ENCODE measurements around the gene SLC12A8. TPM values are rescaled to one million over a fixed set of nuclear protein-coding genes. Genes with fewer than 3 reads are reported as not detected.

Gene SLC12A8
- total RNA-seq, 3 donors from 2014 or later: 0.48 to 12.5 (median 9.8) TPM

- H3K27ac ChIP-seq: no peak overlapping the region
- H3K4me3 ChIP-seq: no peak overlapping the region
- intact Hi-C loops (cut with DNase I; ENCODE audit: low total_unique reads): no loop called here
- H3K4me1 ChIP-seq: no peaks in the 10 kb centered on the region
- H3K27me3 ChIP-seq: no peaks in the 10 kb centered on the region
- no peak for TF ChIP-seq POLR2A (IDR thresholded peaks at IDR 0.05)
- no peaks in the 10 kb centered on the region for H3K9me3 ChIP-seq
- no peak for DNase-seq (ENCODE audit: low spot score in 2 of 2)
- H3K36me3 ChIP-seq: no peaks in the 10 kb centered on the region
Measured at GRCh38 chr3:125078951-125079674, 133.4 kb downstream of the SLC12A8 start.

- intact Hi-C loops (cut with DNase I; ENCODE audit: low total_unique reads): no loop called here
- TF ChIP-seq CTCF (IDR thresholded peaks at IDR 0.05): no peak
Measured at GRCh38 chr3:125077864-125078263, 134.7 kb downstream of the SLC12A8 start.

GRCh38 chr3:125076464-125076863 lies 136.1 kb downstream of the SLC12A8 start:
- H3K36me3 ChIP-seq: no peaks in the 10 kb centered on the region
- no peak overlapping the region for H3K4me3 ChIP-seq
- no peaks in the 10 kb centered on the region for H3K27me3 ChIP-seq
- no peak overlapping the region for H3K27ac ChIP-seq
- H3K4me1 ChIP-seq: no peaks in the 10 kb centered on the region
- intact Hi-C loops (cut with DNase I; ENCODE audit: low total_unique reads): no loop called here
- H3K9me3 ChIP-seq: no peaks in the 10 kb centered on the region
- no peak for DNase-seq (ENCODE audit: low spot score in 2 of 2)
- no peak for TF ChIP-seq CTCF (IDR thresholded peaks at IDR 0.05)
- no peak for TF ChIP-seq POLR2A (IDR thresholded peaks at IDR 0.05)
- TF ChIP-seq POLR2AphosphoS5 (IDR thresholded peaks at IDR 0.05): no peak

More at GRCh38 chr3:125077864-125078263, 134.7 kb downstream of the SLC12A8 start:
- no peaks in the 10 kb centered on the region for H3K36me3 ChIP-seq
- no peaks in the 10 kb centered on the region for H3K9me3 ChIP-seq
- no peaks in the 10 kb centered on the region for H3K4me1 ChIP-seq
- H3K27me3 ChIP-seq: no peaks in the 10 kb centered on the region
- DNase-seq (ENCODE audit: low spot score in 2 of 2): no peak
- H3K4me3 ChIP-seq: no peak overlapping the region
- no peak overlapping the region for H3K27ac ChIP-seq

GRCh38 chr3:125075738-125076137 lies 136.8 kb downstream of the SLC12A8 start:
- H3K36me3 ChIP-seq: no peaks in the 10 kb centered on the region
- H3K4me3 ChIP-seq: no peak overlapping the region
- TF ChIP-seq CTCF (IDR thresholded peaks at IDR 0.05) (no peak), POLR2AphosphoS5 (IDR thresholded peaks at IDR 0.05) (no peak), POLR2A (IDR thresholded peaks at IDR 0.05) (no peak)

DNA sequence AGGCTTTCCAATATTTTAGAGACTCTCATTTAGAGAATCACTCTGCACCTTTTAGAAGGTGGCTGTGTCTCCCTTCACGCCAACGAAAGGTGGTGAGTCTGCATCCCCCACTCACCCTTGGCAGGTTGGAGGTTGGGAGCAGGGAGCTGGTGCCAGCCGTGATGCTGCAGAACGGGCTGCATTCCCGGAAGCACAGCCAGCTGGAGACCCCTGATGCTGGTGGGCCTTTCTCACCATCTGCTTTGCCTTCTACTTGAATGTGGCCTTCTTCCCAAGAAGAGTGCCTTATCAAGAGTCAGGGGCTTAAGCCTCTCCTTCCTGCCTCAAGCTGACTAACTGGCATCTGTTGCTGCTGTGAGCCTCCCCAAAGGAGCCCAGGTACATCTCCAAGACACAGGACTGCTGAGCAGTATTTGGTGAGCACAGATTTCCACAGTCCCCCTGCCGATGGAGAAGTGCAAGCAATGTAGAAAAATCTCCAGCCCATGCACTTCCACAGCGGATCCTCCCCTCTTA lies 139.1 kb downstream of the SLC12A8 start:
- no peaks in the 10 kb centered on the region for H3K9me3 ChIP-seq
- intact Hi-C loops (cut with DNase I; ENCODE audit: low total_unique reads): no loop called here
- H3K27me3 ChIP-seq: no peaks in the 10 kb centered on the region
- TF ChIP-seq POLR2A (IDR thresholded peaks at IDR 0.05): no peak
- TF ChIP-seq POLR2AphosphoS5 (IDR thresholded peaks at IDR 0.05): no peak
- no peak overlapping the region for H3K27ac ChIP-seq
- no peak for DNase-seq (ENCODE audit: low spot score in 2 of 2)
- no peaks in the 10 kb centered on the region for H3K36me3 ChIP-seq
- H3K4me3 ChIP-seq: no peak overlapping the region
- no peaks in the 10 kb centered on the region for H3K4me1 ChIP-seq

More at GRCh38 chr3:125075738-125076137, 136.8 kb downstream of the SLC12A8 start:
- Histone ChIP-seq H3K27me3 (no peaks in the 10 kb centered on the region), H3K27ac (no peak overlapping the region), H3K4me1 (no peaks in the 10 kb centered on the region), H3K9me3 (no peaks in the 10 kb centered on the region)
- DNase-seq (ENCODE audit: low spot score in 2 of 2): no peak
- intact Hi-C loops (cut with DNase I; ENCODE audit: low total_unique reads): no loop called here

- Histone ChIP-seq H3K27ac (no peak overlapping the region), H3K36me3 (no peaks in the 10 kb centered on the region), H3K4me1 (no peaks in the 10 kb centered on the region), H3K27me3 (no peaks in the 10 kb centered on the region), H3K4me3 (no peak overlapping the region), H3K9me3 (no peaks in the 10 kb centered on the region)
- intact Hi-C loops (cut with DNase I; ENCODE audit: low total_unique reads): no loop called here
- TF ChIP-seq POLR2A (IDR thresholded peaks at IDR 0.05) (no peak), POLR2AphosphoS5 (IDR thresholded peaks at IDR 0.05) (no peak), CTCF (IDR thresholded peaks at IDR 0.05) (no peak)
- no peak for DNase-seq (ENCODE audit: low spot score in 2 of 2)
Measured at GRCh38 chr3:125072749-125073389, 139.7 kb downstream of the SLC12A8 start.
